HG03558 (cell line): ENCODE measurements around the gene MYBPC1.
"Not testable (repeated sequence)": the region's sequence is repeated elsewhere in the genome, so short reads cannot be mapped to it uniquely, and the experiment has no call there.

Experiments
- ATAC-seq: cut with Tn5 transposase; IDR thresholded peaks from one replicate; pipeline ENCODE4 v1.9.1; 2021; ENCODE audit warnings: moderate number of reproducible peaks; ENCODE audit not compliant: unreplicated experiment; ENCODE audit errors: extremely low read depth

Gene MYBPC1

DNA sequence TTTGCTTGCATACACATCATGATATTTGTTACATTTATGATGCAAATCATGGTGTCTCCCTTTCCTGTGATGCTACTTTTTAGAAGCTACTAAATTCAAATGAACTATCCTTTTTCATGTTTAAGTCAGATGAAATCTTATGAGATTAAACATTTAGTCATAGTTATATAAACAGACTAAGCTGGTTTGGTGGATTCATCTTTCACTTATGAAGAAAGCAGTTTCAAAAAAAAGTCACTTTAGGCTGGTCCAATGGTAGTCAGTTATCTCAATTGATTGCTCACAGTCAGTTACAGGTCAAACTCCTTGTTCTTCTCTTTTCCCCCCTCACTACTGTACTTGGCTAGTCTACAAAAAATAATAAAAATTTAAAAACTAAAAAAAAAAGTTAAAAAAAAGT is 124.8 kb downstream of the MYBPC1 start:
- no peak for ATAC-seq

DNA sequence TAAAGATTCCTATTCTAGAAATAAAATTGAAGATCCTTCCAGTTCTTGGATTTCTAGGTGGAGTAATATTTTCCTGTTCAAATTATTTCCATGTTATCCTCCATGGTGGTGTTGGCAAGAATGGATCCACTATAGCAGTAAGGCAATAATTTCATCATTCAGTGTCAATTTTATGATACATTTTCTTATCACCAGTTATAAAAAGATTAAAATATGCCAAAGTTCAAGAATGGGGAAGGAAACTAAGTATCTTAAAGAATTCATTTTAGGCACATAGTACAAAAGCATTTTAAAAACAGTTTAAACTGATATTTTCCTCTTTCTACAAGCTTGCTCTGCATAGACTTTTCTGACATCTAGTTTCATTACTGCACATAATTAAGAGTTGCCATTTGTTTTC is 125.3 kb downstream of the MYBPC1 start:
- ATAC-seq, result no peak

DNA sequence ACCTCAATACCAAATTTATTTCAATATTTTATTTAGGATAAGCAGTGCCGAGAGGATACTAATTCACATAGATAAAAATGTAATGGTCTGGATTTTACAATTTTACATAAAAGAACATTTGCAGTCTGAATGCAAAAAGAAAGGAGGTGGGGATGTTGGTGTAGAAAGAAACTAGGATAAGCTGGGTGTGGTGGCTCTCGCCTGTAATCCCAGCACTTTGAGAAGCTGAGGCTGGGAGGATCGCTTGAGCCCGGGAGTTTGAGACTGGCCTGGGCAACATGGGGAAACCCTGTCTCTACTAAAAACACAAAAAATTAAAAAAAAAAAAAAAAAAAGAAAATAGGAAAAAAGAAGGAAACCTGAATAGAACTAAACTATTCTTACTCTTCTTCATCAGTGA is 127.6 kb downstream of the MYBPC1 start:
- no peak for ATAC-seq

DNA sequence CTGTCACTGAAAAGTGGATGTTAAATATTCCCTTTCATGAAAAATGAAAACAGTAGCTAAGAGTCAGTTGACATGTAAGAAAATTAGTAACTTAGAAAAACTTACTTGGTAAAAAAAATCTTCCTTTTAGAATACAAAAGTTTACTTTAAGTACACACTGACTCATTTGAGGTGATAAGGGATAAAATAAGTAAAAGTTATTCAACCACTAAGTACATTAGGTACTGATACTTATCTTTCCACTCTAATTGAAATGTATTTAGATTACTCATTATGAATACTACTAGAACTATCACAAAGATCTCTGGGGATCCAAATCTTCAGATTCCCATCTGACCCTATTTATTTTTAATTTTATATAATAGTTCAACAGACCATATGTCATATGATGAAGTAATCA is 132.3 kb downstream of the MYBPC1 start:
- no peak for ATAC-seq

DNA sequence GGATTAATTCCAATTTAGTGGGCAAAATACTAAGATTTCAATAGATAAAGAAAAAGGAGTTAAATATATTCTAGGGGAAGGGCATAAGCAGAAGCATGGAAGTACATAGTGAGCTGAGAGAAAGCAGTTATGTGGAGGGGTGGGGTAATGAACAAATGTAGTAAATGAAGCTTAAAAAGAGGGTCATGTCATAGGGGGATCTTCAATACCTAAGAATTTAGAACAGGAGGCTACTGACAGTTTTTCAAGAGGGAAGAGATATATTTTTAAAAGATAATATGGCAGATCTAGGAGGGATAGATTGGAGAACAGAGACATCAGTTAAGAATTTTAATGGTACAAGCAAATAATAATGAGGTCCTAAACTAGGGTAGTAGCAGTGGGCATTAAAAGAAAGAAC is 135.1 kb downstream of the MYBPC1 start:
- ATAC-seq, result no peak

DNA sequence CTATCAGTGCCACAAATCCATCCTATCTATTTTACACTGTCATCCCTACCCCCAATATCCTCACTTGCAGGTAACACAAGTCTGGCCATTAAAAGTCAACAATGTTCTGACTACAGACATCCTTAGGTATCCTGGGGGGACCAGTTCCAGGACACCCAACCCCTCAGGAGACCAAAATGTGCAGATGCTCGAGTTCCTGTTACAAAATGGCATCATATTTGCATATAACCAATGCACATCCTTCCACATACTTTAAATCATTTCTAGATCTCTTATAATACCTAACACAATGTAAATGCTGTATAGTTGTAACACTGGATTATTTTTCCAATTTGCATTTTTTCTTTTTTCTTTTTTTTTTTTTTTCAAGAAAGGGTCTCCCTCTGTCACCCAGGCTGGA is 137.5 kb downstream of the MYBPC1 start:
- ATAC-seq, result no peak

DNA sequence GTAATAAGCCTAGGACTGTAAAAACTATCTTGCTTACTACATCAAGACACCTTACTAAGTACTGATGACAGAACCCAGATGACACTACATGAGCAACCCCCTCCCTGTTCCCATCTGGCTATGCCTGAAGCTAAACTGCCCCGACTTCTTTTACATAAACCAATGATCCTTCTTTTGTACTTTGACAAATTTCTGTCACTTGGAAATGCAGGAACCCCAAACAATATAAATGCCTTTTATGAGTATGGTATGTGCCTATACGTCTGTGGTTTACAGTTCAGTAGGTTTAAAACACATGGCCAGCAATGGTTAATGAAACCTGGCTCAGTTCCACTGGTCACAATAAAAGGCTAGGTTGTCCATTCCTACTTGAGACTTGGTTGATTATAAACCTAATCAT is 138.4 kb downstream of the MYBPC1 start:
- ATAC-seq, result no peak

DNA sequence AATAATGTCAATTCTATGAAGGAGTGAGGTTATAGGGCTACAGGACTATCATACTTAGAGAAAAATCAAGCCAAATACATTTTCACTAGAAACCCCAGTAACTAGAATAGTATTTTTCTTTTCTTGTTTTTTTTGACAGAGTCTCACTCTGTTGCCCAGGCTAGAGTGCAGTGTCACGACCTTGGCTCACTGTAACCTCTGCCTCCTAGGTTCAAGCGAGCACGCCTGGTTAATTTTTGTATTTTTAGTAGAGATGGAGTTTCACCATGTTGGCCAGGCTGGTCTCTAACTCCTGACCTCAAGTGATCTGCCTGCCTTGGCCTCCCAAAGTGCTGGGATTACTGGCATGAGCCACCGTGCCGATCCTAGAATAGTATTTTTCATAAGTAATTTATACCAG is 139.7 kb downstream of the MYBPC1 start:
- not testable (repeated sequence) for ATAC-seq
